ENCODE data around the gene CSF1R.

DNA sequence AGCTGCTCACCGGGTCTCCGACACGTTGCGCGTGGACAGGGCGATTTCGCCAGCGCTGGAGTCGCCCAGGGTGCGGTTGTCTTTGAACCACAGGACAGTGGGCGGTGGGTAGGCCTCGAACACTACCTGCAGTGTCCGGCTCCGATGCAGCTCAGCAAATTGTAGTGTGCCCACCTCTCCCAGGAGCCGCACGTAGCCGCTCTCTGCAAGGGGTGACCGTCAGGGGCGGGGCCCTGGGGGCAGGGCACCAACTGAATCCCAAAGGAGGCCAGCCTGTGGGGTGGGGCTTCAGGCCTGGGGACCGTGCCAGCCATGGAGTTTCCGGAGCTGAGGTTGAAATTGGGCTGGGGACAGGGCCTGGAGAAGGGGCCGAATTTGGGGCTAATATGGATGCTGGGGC is 46.4 kb upstream of the CSF1R start:
- no peak for TF ChIP-seq MAZ (IDR thresholded peaks at IDR 0.05; ENCODE audit: borderline replicate concordance, low read depth, low read length)
- no peak for TF ChIP-seq RAD21 (IDR thresholded peaks at IDR 0.05; ENCODE audit: low read length)
- TF ChIP-seq, protein P1, sequence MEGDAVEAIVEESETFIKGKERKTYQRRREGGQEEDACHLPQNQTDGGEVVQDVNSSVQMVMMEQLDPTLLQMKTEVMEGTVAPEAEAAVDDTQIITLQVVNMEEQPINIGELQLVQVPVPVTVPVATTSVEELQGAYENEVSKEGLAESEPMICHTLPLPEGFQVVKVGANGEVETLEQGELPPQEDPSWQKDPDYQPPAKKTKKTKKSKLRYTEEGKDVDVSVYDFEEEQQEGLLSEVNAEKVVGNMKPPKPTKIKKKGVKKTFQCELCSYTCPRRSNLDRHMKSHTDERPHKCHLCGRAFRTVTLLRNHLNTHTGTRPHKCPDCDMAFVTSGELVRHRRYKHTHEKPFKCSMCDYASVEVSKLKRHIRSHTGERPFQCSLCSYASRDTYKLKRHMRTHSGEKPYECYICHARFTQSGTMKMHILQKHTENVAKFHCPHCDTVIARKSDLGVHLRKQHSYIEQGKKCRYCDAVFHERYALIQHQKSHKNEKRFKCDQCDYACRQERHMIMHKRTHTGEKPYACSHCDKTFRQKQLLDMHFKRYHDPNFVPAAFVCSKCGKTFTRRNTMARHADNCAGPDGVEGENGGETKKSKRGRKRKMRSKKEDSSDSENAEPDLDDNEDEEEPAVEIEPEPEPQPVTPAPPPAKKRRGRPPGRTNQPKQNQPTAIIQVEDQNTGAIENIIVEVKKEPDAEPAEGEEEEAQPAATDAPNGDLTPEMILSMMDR (conservative IDR thresholded peaks at IDR 0.05; ENCODE audit: low read depth, low read length) = no peak
- TF ChIP-seq CEBPB (IDR thresholded peaks at IDR 0.05; ENCODE audit: low read depth, low read length) = no peak
- no peak for TF ChIP-seq NFE2L2 (IDR thresholded peaks at IDR 0.05; ENCODE audit: low read depth, low read length)
- TF ChIP-seq ELK1 (IDR thresholded peaks at IDR 0.05; ENCODE audit: borderline replicate concordance, low read depth, low read length) = no peak
- no peak for TF ChIP-seq MAFK (IDR thresholded peaks at IDR 0.05; ENCODE audit: low read depth, low read length)
- TF ChIP-seq POLR2A (IDR thresholded peaks at IDR 0.05; ENCODE audit: low read depth, low read length) = no peak
- TF ChIP-seq BHLHE40 (IDR thresholded peaks at IDR 0.05; ENCODE audit: low read depth, low read length) = no peak
